Activated naive CD4-positive, alpha-beta T cell treated with anti-CD3 and anti-CD28 coated beads, Interleukin-2, amount 50 U/mL, for 72 hours (primary cell): ENCODE measurements around the gene LRRC72. TPM values are rescaled to one million over a fixed set of nuclear protein-coding genes. Genes with fewer than 3 reads are reported as not detected.
"Not testable (repeated sequence)": the region's sequence is repeated elsewhere in the genome, so short reads cannot be mapped to it uniquely, and the experiment has no call there.

Experiments
- ATAC-seq, 2 donors: fragments of 150-1000 bp; cut with Tn5 transposase; 2 replicates each; pipeline ENCODE4 v1.10.0; 2021; ENCODE audit warnings: mild to moderate bottlenecking in 2 of 2, moderate library complexity in 2 of 2
- DNase-seq, 2 donors: peaks; one replicate each; pipeline ENCODE4 v3.0.0; 2021 to 2022; ENCODE audit warnings: low spot score in 2 of 2
- H3K27ac Mint-ChIP-seq, 2 donors: one replicate each; pipeline ENCODE4 v1.8.0; 2022; ENCODE audit warnings: mild to moderate bottlenecking in 2 of 2, mixed read lengths in 2 of 2
- H3K36me3 Mint-ChIP-seq, 2 donors: one replicate each; pipeline ENCODE4 v1.8.0; 2022; ENCODE audit warnings: mixed read lengths in 2 of 2
- H3K9me3 Mint-ChIP-seq, 2 donors: one replicate each; pipeline ENCODE4 v1.8.0; 2022; ENCODE audit warnings: mixed read lengths in 2 of 2
- total RNA-seq, 2 donors: library from RNA; stranded (reverse); gene quantifications; one replicate each; pipeline ENCODE4 v1.2.3, GENCODE V29; 2022

The LRRC72 gene
- total RNA-seq, 2 donors from 2014 or later: not detected

GRCh38 chr7:16590424-16590823 is 63.8 kb downstream of the LRRC72 start:
- no peak for DNase-seq
- Mint-ChIP-seq H3K36me3 (no peaks in the 10 kb centered on the region), H3K9me3 (peaks cover 0 to 3% of the 10 kb centered on the region in 2 donors), H3K27ac (no peak overlapping the region)
- ATAC-seq: no peak

- DNase-seq: no peak
- Mint-ChIP-seq H3K27ac (no peak overlapping the region), H3K9me3 (no peaks in the 10 kb centered on the region), H3K36me3 (no peaks in the 10 kb centered on the region)
- no peak for ATAC-seq
These were observed 65.8 kb downstream of the LRRC72 start for GRCh38 chr7:16592395-16592794.

GRCh38 chr7:16594061-16594460 is 67.4 kb downstream of the LRRC72 start:
- no peak overlapping the region for H3K27ac Mint-ChIP-seq
- DNase-seq: no peak
- no peak for ATAC-seq
- no peaks in the 10 kb centered on the region for H3K9me3 Mint-ChIP-seq
- no peaks in the 10 kb centered on the region for H3K36me3 Mint-ChIP-seq

- no peak overlapping the region for H3K27ac Mint-ChIP-seq
- H3K36me3 Mint-ChIP-seq: no peaks in the 10 kb centered on the region
- no peak for DNase-seq
- H3K9me3 Mint-ChIP-seq: no peaks in the 10 kb centered on the region
- no peak for ATAC-seq
These were observed 68.1 kb downstream of the LRRC72 start for GRCh38 chr7:16594676-16595075.

- ATAC-seq, H3K9me3 Mint-ChIP-seq, H3K36me3 Mint-ChIP-seq, DNase-seq, H3K27ac Mint-ChIP-seq: not testable (repeated sequence)
These were observed 69.0 kb downstream of the LRRC72 start for GRCh38 chr7:16595596-16595995.

GRCh38 chr7:16598015-16598414 is 71.4 kb downstream of the LRRC72 start:
- Mint-ChIP-seq H3K36me3 (peaks cover 0 to 7% of the 10 kb centered on the region in 2 donors), H3K27ac (no peak overlapping the region), H3K9me3 (no peaks in the 10 kb centered on the region)
- DNase-seq: no peak
- no peak for ATAC-seq

GRCh38 chr7:16599860-16600259 is 73.2 kb downstream of the LRRC72 start:
- ATAC-seq: no peak
- DNase-seq: no peak
- Mint-ChIP-seq H3K36me3 (peaks cover 0 to 7% of the 10 kb centered on the region in 2 donors), H3K27ac (no peak overlapping the region), H3K9me3 (no peaks in the 10 kb centered on the region)

GRCh38 chr7:16603633-16604032 is 77.0 kb downstream of the LRRC72 start:
- Mint-ChIP-seq H3K9me3 (no peaks in the 10 kb centered on the region), H3K27ac (peak overlapping the region in 1 of 2 donors; percentile 30), H3K36me3 (peaks cover 6 to 7% of the 10 kb centered on the region in 2 donors)
- ATAC-seq (no peak), DNase-seq (no peak)

GRCh38 chr7:16604054-16604453 is 77.4 kb downstream of the LRRC72 start:
- no peak for DNase-seq
- Mint-ChIP-seq H3K36me3 (peaks cover 6 to 7% of the 10 kb centered on the region in 2 donors), H3K27ac (no peak overlapping the region), H3K9me3 (no peaks in the 10 kb centered on the region)
- no peak for ATAC-seq

GRCh38 chr7:16606704-16607103 is 80.1 kb downstream of the LRRC72 start:
- peaks cover 0 to 6% of the 10 kb centered on the region in 2 donors for H3K36me3 Mint-ChIP-seq
- H3K27ac Mint-ChIP-seq: no peak overlapping the region

GRCh38 chr7:16609842-16610450 is 83.3 kb downstream of the LRRC72 start:
- no peak overlapping the region for H3K27ac Mint-ChIP-seq
- H3K9me3 Mint-ChIP-seq: no peaks in the 10 kb centered on the region
- ATAC-seq (no peak), DNase-seq (no peak)
- H3K36me3 Mint-ChIP-seq: peaks cover 0 to 6% of the 10 kb centered on the region in 2 donors

More at GRCh38 chr7:16606704-16607103, 80.1 kb downstream of the LRRC72 start:
- ATAC-seq (no peak), DNase-seq (no peak)
- H3K9me3 Mint-ChIP-seq: no peaks in the 10 kb centered on the region

GRCh38 chr7:16611711-16612110 is 85.1 kb downstream of the LRRC72 start:
- DNase-seq: no peak
- no peak overlapping the region for H3K27ac Mint-ChIP-seq
- no peaks in the 10 kb centered on the region for H3K9me3 Mint-ChIP-seq
- H3K36me3 Mint-ChIP-seq: peaks cover 0 to 10% of the 10 kb centered on the region in 2 donors
- ATAC-seq: no peak

GRCh38 chr7:16615228-16615627 is 88.6 kb downstream of the LRRC72 start:
- H3K36me3 Mint-ChIP-seq: peaks cover 4 to 9% of the 10 kb centered on the region in 2 donors
- no peak overlapping the region for H3K27ac Mint-ChIP-seq
- no peaks in the 10 kb centered on the region for H3K9me3 Mint-ChIP-seq
- DNase-seq (no peak), ATAC-seq (no peak)

GRCh38 chr7:16616122-16616521 is 89.5 kb downstream of the LRRC72 start:
- peaks cover 4 to 9% of the 10 kb centered on the region in 2 donors for H3K36me3 Mint-ChIP-seq
- no peak overlapping the region for H3K27ac Mint-ChIP-seq
- no peak for ATAC-seq
- H3K9me3 Mint-ChIP-seq: no peaks in the 10 kb centered on the region
- no peak for DNase-seq

- DNase-seq (no peak), ATAC-seq (no peak)
- Mint-ChIP-seq H3K36me3 (peaks cover 4 to 9% of the 10 kb centered on the region in 2 donors), H3K27ac (no peak overlapping the region), H3K9me3 (no peaks in the 10 kb centered on the region)
These were observed 89.9 kb downstream of the LRRC72 start for GRCh38 chr7:16616542-16616941.

GRCh38 chr7:16619979-16620408 is 93.4 kb downstream of the LRRC72 start:
- ATAC-seq (peak; percentile 98 to 99), DNase-seq (peak in 1 of 2 donors; percentile 13)
- H3K9me3 Mint-ChIP-seq: no peaks in the 10 kb centered on the region
- H3K27ac Mint-ChIP-seq: peak overlapping the region; percentile 83
- peaks cover 4 to 9% of the 10 kb centered on the region in 2 donors for H3K36me3 Mint-ChIP-seq

- no peaks in the 10 kb centered on the region for H3K36me3 Mint-ChIP-seq
- H3K27ac Mint-ChIP-seq: no peak overlapping the region
- ATAC-seq (no peak), DNase-seq (no peak)
- no peaks in the 10 kb centered on the region for H3K9me3 Mint-ChIP-seq
These were observed 99.8 kb downstream of the LRRC72 start for GRCh38 chr7:16626388-16626787.

GRCh38 chr7:16627236-16627635 is 100.6 kb downstream of the LRRC72 start:
- H3K27ac Mint-ChIP-seq: no peak overlapping the region
- DNase-seq (no peak), ATAC-seq (no peak)
- H3K9me3 Mint-ChIP-seq: no peaks in the 10 kb centered on the region
- peaks cover 0 to 4% of the 10 kb centered on the region in 2 donors for H3K36me3 Mint-ChIP-seq
